ENCODE measurements around the gene ANKRD39. TPM values are rescaled to one million over a fixed set of nuclear protein-coding genes. Genes with fewer than 3 reads are reported as not detected.

The ANKRD39 gene
- total and polyA plus RNA-seq, 3 donors from 2014 or later: 8.9 to 16.4 (median 13.9) TPM

DNA sequence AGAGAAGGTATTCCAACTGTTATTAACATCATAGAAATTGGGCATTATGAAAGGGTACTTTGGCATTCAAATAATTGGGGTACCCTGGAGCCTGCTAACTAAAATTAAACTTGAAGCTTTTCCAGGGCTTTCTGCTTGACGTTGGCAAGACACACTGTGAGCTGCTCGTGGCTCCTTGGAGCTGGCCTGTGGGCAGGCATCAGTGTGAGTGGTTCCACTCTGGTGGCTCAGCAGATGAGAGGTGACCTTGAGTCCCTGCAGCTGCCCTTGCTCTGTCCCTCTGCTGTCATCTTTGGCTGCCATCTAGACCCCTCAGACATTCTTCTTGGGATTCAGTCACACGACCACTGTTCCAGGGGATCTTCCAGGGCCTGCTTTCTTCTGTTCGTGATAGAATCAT is 35.0 kb downstream of the ANKRD39 start:
- intact Hi-C loops (cut with DNase I; ENCODE audit: low total_unique reads): no loop called here

GRCh38 chr2:96821113-96821675 is 36.6 kb downstream of the ANKRD39 start:
- DNase-seq: no peak
- no peak overlapping the region for H3K27ac ChIP-seq
- peaks cover 20% of the 10 kb centered on the region for H3K4me1 ChIP-seq
- H3K36me3 ChIP-seq (ENCODE audit: low read depth, missing control alignments): no peaks in the 10 kb centered on the region
- TF ChIP-seq, protein P1, sequence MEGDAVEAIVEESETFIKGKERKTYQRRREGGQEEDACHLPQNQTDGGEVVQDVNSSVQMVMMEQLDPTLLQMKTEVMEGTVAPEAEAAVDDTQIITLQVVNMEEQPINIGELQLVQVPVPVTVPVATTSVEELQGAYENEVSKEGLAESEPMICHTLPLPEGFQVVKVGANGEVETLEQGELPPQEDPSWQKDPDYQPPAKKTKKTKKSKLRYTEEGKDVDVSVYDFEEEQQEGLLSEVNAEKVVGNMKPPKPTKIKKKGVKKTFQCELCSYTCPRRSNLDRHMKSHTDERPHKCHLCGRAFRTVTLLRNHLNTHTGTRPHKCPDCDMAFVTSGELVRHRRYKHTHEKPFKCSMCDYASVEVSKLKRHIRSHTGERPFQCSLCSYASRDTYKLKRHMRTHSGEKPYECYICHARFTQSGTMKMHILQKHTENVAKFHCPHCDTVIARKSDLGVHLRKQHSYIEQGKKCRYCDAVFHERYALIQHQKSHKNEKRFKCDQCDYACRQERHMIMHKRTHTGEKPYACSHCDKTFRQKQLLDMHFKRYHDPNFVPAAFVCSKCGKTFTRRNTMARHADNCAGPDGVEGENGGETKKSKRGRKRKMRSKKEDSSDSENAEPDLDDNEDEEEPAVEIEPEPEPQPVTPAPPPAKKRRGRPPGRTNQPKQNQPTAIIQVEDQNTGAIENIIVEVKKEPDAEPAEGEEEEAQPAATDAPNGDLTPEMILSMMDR (IDR thresholded peaks at IDR 0.05): no peak
- TF ChIP-seq POLR2A (IDR thresholded peaks at IDR 0.05): no peak
- WGBS, 2 donors: 77 to 84% methylated on average over 11 of the region's 11 CpGs
- H3K9me3 ChIP-seq: no peaks in the 10 kb centered on the region
- H3K4me3 ChIP-seq: no peak overlapping the region
- intact Hi-C loops (cut with DNase I; ENCODE audit: low total_unique reads): no loop called here
- H3K27me3 ChIP-seq: no peaks in the 10 kb centered on the region

More for the DNA sequence above, 35.0 kb downstream of the ANKRD39 start:
- Histone ChIP-seq H3K9me3 (no peaks in the 10 kb centered on the region), H3K4me3 (no peak overlapping the region), H3K27ac (no peak overlapping the region), H3K36me3 (ENCODE audit: low read depth, missing control alignments) (no peaks in the 10 kb centered on the region), H3K4me1 (peaks cover 13% of the 10 kb centered on the region), H3K27me3 (no peaks in the 10 kb centered on the region)
- no peak for DNase-seq
- WGBS, 2 donors: 66 to 70% methylated on average over 4 of the region's 4 CpGs
- TF ChIP-seq, protein P1 (IDR thresholded peaks at IDR 0.05): no peak
- no peak for TF ChIP-seq POLR2A (IDR thresholded peaks at IDR 0.05)

DNA sequence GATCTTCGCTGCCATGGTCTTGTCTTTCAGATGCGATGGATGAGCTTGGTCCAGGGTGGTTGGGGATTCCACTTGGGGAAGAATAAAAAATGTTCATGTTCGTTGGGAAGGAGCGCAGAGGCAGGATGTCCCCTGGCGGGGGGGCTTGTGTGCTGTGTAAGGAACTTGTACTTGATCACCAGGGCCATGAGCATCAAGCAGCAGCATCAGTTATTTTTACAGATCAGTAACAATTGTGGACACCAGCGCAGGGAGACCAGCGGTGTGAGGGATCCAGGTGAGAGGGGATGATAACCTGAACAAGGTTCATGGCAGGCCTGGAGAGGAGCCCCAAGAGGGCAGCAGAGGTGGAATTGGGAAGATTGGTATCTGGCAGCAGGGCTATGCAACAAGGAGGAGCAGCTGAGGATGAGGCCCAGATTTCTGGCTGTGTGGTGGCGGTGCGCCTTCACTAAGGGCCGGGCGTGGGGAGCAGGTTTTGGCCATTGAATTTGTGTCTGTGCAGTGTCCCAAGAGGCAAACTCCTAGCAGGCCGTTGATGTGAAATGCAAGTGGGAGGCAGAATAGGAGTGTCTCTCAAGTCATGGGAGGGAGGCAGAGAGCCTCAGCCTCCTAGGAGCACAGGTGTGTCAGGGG is 37.8 kb downstream of the ANKRD39 start:
- WGBS, 2 donors: 89 to 92% methylated on average over 12 of the region's 12 CpGs
- Histone ChIP-seq H3K36me3 (ENCODE audit: low read depth, missing control alignments) (no peaks in the 10 kb centered on the region), H3K9me3 (no peaks in the 10 kb centered on the region), H3K4me3 (no peak overlapping the region), H3K4me1 (peaks cover 20% of the 10 kb centered on the region), H3K27ac (no peak overlapping the region), H3K27me3 (no peaks in the 10 kb centered on the region)
- DNase-seq: no peak
- TF ChIP-seq, protein P1 (IDR thresholded peaks at IDR 0.05): no peak
- TF ChIP-seq POLR2A (IDR thresholded peaks at IDR 0.05): no peak
- intact Hi-C loops (cut with DNase I; ENCODE audit: low total_unique reads): loop anchor here (5.0 kb wide), 1 partner anchor 132 kb away; no protein-coding TSS in a partner anchor

- Histone ChIP-seq H3K36me3 (ENCODE audit: low read depth, missing control alignments) (no peaks in the 10 kb centered on the region), H3K4me1 (peaks cover 20% of the 10 kb centered on the region), H3K4me3 (no peak overlapping the region), H3K27ac (no peak overlapping the region), H3K27me3 (no peaks in the 10 kb centered on the region), H3K9me3 (no peaks in the 10 kb centered on the region)
- 77 to 90% methylated on average over 4 to 10 of the region's 10 CpGs for WGBS, 2 donors
- intact Hi-C loops (cut with DNase I; ENCODE audit: low total_unique reads): loop anchor here (5.0 kb wide), 1 partner anchor 133 kb away; no protein-coding TSS in a partner anchor
- DNase-seq: no peak
- TF ChIP-seq, protein P1 (IDR thresholded peaks at IDR 0.05): no peak
- TF ChIP-seq POLR2A (IDR thresholded peaks at IDR 0.05): no peak
These were observed 38.5 kb downstream of the ANKRD39 start for GRCh38 chr2:96819128-96819875.

Measured in testis (tissue), 3 donors.